ENCODE measurements around the gene UBXN7.

GRCh38 chr3:196298521-196298920 lies 133.7 kb downstream of the UBXN7 start:
- TF ChIP-seq POLR2A (IDR thresholded peaks at IDR 0.05): no peak
- no peak for TF ChIP-seq CTCF (IDR thresholded peaks at IDR 0.05)
